NCI-H1092 treated with DMSO at 0.1 percent for 48 hours (cell line): ENCODE measurements around the gene PRDM4.

ENCODE experiments used
- DNase-seq: peaks from one replicate; lab custom pipeline; 2025; lab: John Stamatoyannopoulos, UW

Gene PRDM4

GRCh38 chr12:107685360-107686248, 75.3 kb downstream of the PRDM4 start, which contains the start of gene PWP1:
Gene PWP1, plus strand, starts transcription at chr12:107685799. Its CDS starts 101 bp downstream, at chr12:107685900.
- peak; percentile 87 for DNase-seq

DNA sequence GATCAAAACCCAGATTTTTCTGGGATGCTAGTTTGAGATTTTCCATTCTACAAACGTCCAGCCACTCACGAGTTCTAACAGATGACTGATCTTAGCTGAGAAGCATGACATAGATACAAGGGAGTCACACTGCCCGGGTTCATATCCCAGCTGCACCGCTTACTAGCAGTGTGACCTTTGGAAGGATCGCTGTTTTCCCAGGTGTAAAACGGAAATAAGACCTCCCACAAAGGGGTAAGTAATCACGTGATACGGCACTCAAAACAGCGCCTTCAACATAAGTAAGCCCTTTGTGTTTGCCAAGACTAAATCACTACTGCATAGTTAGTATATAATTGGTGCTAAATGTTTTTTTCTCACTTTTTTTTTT, 76.0 kb downstream of the PRDM4 start:
- peak; percentile 16 for DNase-seq

GRCh38 chr12:107684029-107684795, 76.7 kb downstream of the PRDM4 start:
- DNase-seq, result no peak
